ENCODE measurements around the gene IPO13.

Gene IPO13

GRCh38 chr1:43946236-43947060, at the start of gene IPO13:
Gene IPO13 (plus strand): TSS chr1:43946950. CDS start chr1:43947601, 651 bp downstream.
- peaks cover 11% of the 10 kb centered on the region for H3K4me1 ChIP-seq (ENCODE audit: low read length)
- TF ChIP-seq EZH2 (optimal IDR thresholded peaks at IDR 0.05; ENCODE audit: low read depth, low read length) (no peak), EZH2phosphoT487 (IDR thresholded peaks at IDR 0.05; ENCODE audit: low read length) (no peak), CTCF (IDR thresholded peaks at IDR 0.05; ENCODE audit: low read length) (peak; percentile 79)
- no peaks in the 10 kb centered on the region for H4K20me1 ChIP-seq (ENCODE audit: insufficient read depth, low read length)
- H3F3A ChIP-seq (ENCODE audit: insufficient read depth, low read length) = no peaks in the 10 kb centered on the region
- H3K9ac ChIP-seq (ENCODE audit: low read length) = peak within 1 kb of the TSS; percentile 99
- peak within 1 kb of the TSS; percentile 97 for H3K4me2 ChIP-seq (ENCODE audit: low read depth, low read length)
- no peaks in the 10 kb centered on the region for H3K27me3 ChIP-seq (replicated peaks; ENCODE audit: insufficient read depth, low read length)
- no peaks in the 10 kb centered on the region for H3K36me3 ChIP-seq (replicated peaks; ENCODE audit: insufficient read depth, low read length)
- H3K4me3 ChIP-seq (ENCODE audit: low read length) = peak within 1 kb of the TSS; percentile 97
- peaks cover 23% of the 10 kb centered on the region for H3K79me2 ChIP-seq (ENCODE audit: low read length)
- DNase-seq = peak; percentile 97
- no peaks in the 10 kb centered on the region for H3K9me3 ChIP-seq (replicated peaks; ENCODE audit: insufficient read depth, low read length)
- peak within 1 kb of the TSS; percentile 99 for H2AFZ ChIP-seq (ENCODE audit: low read length)
- no peaks in the 10 kb centered on the region for H3K9me2 ChIP-seq (replicated peaks; ENCODE audit: insufficient read depth, low read length)
- H3K27ac ChIP-seq (ENCODE audit: low read length) = peak within 1 kb of the TSS; percentile 90

GRCh38 chr1:43898981-43899380, 47.8 kb upstream of the IPO13 start:
- H2AFZ ChIP-seq (ENCODE audit: low read length) = no peak overlapping the region
- no peaks in the 10 kb centered on the region for H3K9me3 ChIP-seq (replicated peaks; ENCODE audit: insufficient read depth, low read length)
- no peak overlapping the region for H3K9ac ChIP-seq (ENCODE audit: low read length)
- no peak overlapping the region for H3K4me3 ChIP-seq (ENCODE audit: low read length)
- TF ChIP-seq CTCF (IDR thresholded peaks at IDR 0.05; ENCODE audit: low read length) (no peak), EZH2phosphoT487 (IDR thresholded peaks at IDR 0.05; ENCODE audit: low read length) (no peak), EZH2 (optimal IDR thresholded peaks at IDR 0.05; ENCODE audit: low read depth, low read length) (no peak)
- no peaks in the 10 kb centered on the region for H3K4me1 ChIP-seq (ENCODE audit: low read length)
- H3K4me2 ChIP-seq (ENCODE audit: low read depth, low read length) = no peak overlapping the region
- no peaks in the 10 kb centered on the region for H3K9me2 ChIP-seq (replicated peaks; ENCODE audit: insufficient read depth, low read length)
- no peak overlapping the region for H3K27ac ChIP-seq (ENCODE audit: low read length)
- no peaks in the 10 kb centered on the region for H3K79me2 ChIP-seq (ENCODE audit: low read length)
- no peaks in the 10 kb centered on the region for H4K20me1 ChIP-seq (ENCODE audit: insufficient read depth, low read length)
- H3F3A ChIP-seq (ENCODE audit: insufficient read depth, low read length) = no peaks in the 10 kb centered on the region
- H3K27me3 ChIP-seq (replicated peaks; ENCODE audit: insufficient read depth, low read length) = no peaks in the 10 kb centered on the region
- no peaks in the 10 kb centered on the region for H3K36me3 ChIP-seq (replicated peaks; ENCODE audit: insufficient read depth, low read length)
- DNase-seq = no peak

GRCh38 chr1:43900386-43900785, 46.4 kb upstream of the IPO13 start:
- TF ChIP-seq CTCF (IDR thresholded peaks at IDR 0.05; ENCODE audit: low read length) (no peak), EZH2 (optimal IDR thresholded peaks at IDR 0.05; ENCODE audit: low read depth, low read length) (no peak), EZH2phosphoT487 (IDR thresholded peaks at IDR 0.05; ENCODE audit: low read length) (no peak)
- no peak overlapping the region for H3K4me2 ChIP-seq (ENCODE audit: low read depth, low read length)
- no peaks in the 10 kb centered on the region for H3K36me3 ChIP-seq (replicated peaks; ENCODE audit: insufficient read depth, low read length)
- no peak for DNase-seq
- H3K9me2 ChIP-seq (replicated peaks; ENCODE audit: insufficient read depth, low read length) = no peaks in the 10 kb centered on the region
- no peaks in the 10 kb centered on the region for H3F3A ChIP-seq (ENCODE audit: insufficient read depth, low read length)
- H2AFZ ChIP-seq (ENCODE audit: low read length) = no peak overlapping the region
- H3K27me3 ChIP-seq (replicated peaks; ENCODE audit: insufficient read depth, low read length) = no peaks in the 10 kb centered on the region
- no peak overlapping the region for H3K4me3 ChIP-seq (ENCODE audit: low read length)
- no peaks in the 10 kb centered on the region for H4K20me1 ChIP-seq (ENCODE audit: insufficient read depth, low read length)
- H3K9me3 ChIP-seq (replicated peaks; ENCODE audit: insufficient read depth, low read length) = no peaks in the 10 kb centered on the region
- no peaks in the 10 kb centered on the region for H3K79me2 ChIP-seq (ENCODE audit: low read length)
- H3K9ac ChIP-seq (ENCODE audit: low read length) = no peak overlapping the region
- H3K27ac ChIP-seq (ENCODE audit: low read length) = no peak overlapping the region
- H3K4me1 ChIP-seq (ENCODE audit: low read length) = no peaks in the 10 kb centered on the region

All from MM.1S (cell line).